ENCODE results near the gene ACER2. TPM values are rescaled to one million over a fixed set of nuclear protein-coding genes. Genes with fewer than 3 reads are reported as not detected.

Gene ACER2
- total RNA-seq, 1 experiment from 2014 or later, result 9.6 TPM

DNA sequence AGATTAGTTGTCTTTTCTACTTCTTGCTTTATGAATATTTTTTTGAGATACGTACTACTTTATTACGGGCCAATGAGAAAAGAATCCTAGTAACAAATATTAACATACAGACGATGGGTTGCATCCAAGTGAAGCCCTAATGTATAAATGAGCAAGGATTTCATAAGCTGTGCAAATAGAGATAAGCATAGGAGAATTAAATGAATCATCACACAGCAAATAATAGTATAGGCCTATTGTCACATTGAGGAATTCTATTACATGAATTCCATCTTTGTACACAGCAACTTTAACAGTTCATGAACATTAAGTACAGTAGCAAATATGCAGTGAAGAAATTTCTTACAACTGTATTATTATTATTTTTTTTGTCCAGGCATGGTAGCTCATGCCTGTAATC is 78.0 kb downstream of the ACER2 start:
- no peaks in the 10 kb centered on the region for H3K9me3 ChIP-seq (ENCODE audit: control insufficient read depth, low read depth, low read length)
- no peak overlapping the region for H3K4me2 ChIP-seq (ENCODE audit: insufficient read depth, insufficient read length, low read length)
- no peak overlapping the region for H3K27ac ChIP-seq (ENCODE audit: insufficient read length, low read depth, low read length)
- H3K27ac Mint-ChIP-seq, result no peak overlapping the region
- no peak overlapping the region for H4K8ac ChIP-seq (replicated peaks; ENCODE audit: insufficient read length, low read depth, low read length)
- H3K56ac ChIP-seq (ENCODE audit: insufficient read length, low read depth, low read length), result no peak overlapping the region
- H3K4me3 Mint-ChIP-seq, result no peak overlapping the region
- no peaks in the 10 kb centered on the region for H3K36me3 Mint-ChIP-seq (ENCODE audit: insufficient read depth in 1 of 3, low read depth in 3 of 3)
- TF ChIP-seq CTCF (conservative IDR thresholded peaks at IDR 0.05), result no peak
- no peak overlapping the region for H2AFZ ChIP-seq (ENCODE audit: low read length)
- no peak overlapping the region for H3K23ac ChIP-seq (ENCODE audit: insufficient read length, low read depth, low read length)
- H3K27me3 ChIP-seq (ENCODE audit: insufficient read depth, low read length), result no peaks in the 10 kb centered on the region
- H2BK12ac ChIP-seq (ENCODE audit: insufficient read length, low read depth, low read length), result no peak overlapping the region
- H4K20me1 ChIP-seq (ENCODE audit: control insufficient read depth, insufficient read depth, insufficient read length), result no peaks in the 10 kb centered on the region
- H3T11ph ChIP-seq (ENCODE audit: low read length), result no peak overlapping the region
- H3K4me1 ChIP-seq (ENCODE audit: insufficient read depth, low read length), result no peaks in the 10 kb centered on the region
- no peaks in the 10 kb centered on the region for H3K27me3 Mint-ChIP-seq (ENCODE audit: low read depth)
- H3K79me1 ChIP-seq (ENCODE audit: insufficient read depth, low read depth, low read length, poor library complexity, severe bottlenecking), result no peaks in the 10 kb centered on the region
- H3K14ac ChIP-seq (ENCODE audit: insufficient read depth, low read length), result no peak overlapping the region
- H3K4me1 Mint-ChIP-seq, result no peaks in the 10 kb centered on the region
- no peak overlapping the region for H2BK20ac ChIP-seq (ENCODE audit: low read depth, low read length, poor library complexity, severe bottlenecking)
- no peaks in the 10 kb centered on the region for H3K79me2 ChIP-seq (ENCODE audit: insufficient read depth, low read length)
- H2BK5ac ChIP-seq (ENCODE audit: insufficient read length, low read length), result no peak overlapping the region
- no peak overlapping the region for H3K18ac ChIP-seq (ENCODE audit: insufficient read length, low read depth, low read length)
- no CpG with 5 or more reads among the region's 3 CpGs for WGBS (ENCODE audit: extremely low coverage, insufficient read length, low lambda C conversion rate)
- H4K91ac ChIP-seq (ENCODE audit: insufficient read length, low read depth, low read length), result no peak overlapping the region
- H3K4ac ChIP-seq (ENCODE audit: low read depth, low read length), result no peak overlapping the region
- no peaks in the 10 kb centered on the region for H3K9me3 Mint-ChIP-seq
- H2AK5ac ChIP-seq (ENCODE audit: insufficient read length, low read length), result no peak overlapping the region
- no peak overlapping the region for H2BK120ac ChIP-seq (ENCODE audit: low read depth, low read length, poor library complexity, severe bottlenecking)
- H2BK15ac ChIP-seq (ENCODE audit: low read depth, low read length), result no peak overlapping the region
- no peak for DNase-seq
- no peak overlapping the region for H4K5ac ChIP-seq (ENCODE audit: insufficient read length, low read depth, low read length)
- no peaks in the 10 kb centered on the region for H3K23me2 ChIP-seq (ENCODE audit: insufficient read length, low read depth, low read length, poor library complexity, severe bottlenecking)
- no peak overlapping the region for H3K9ac ChIP-seq (ENCODE audit: extremely low read depth, insufficient read length, low read length)

Measured in H9 (cell line).